Choroid plexus epithelial cell (primary cell): Measurements from ENCODE around the gene DNAJC18.

Source experiments
- DNase-seq: peaks from one replicate; pipeline ENCODE4 v3.0.0-alpha.2; 2010; ENCODE audit warnings: low read depth
- H3K4me3 ChIP-seq: 2 replicates; pipeline ENCODE4 v1.5.1; 2011; ENCODE audit warnings: low read depth, mild to moderate bottlenecking, control low read depth, low read length, moderate library complexity
- TF ChIP-seq, protein P1 (sequence below): conservative IDR thresholded peaks from 2 replicates; pipeline ENCODE4 v1.5.1; 2011; ENCODE audit warnings: low read depth, mild to moderate bottlenecking, control low read depth, inconsistent platforms, low read length, moderate library complexity

DNAJC18 gene

DNA sequence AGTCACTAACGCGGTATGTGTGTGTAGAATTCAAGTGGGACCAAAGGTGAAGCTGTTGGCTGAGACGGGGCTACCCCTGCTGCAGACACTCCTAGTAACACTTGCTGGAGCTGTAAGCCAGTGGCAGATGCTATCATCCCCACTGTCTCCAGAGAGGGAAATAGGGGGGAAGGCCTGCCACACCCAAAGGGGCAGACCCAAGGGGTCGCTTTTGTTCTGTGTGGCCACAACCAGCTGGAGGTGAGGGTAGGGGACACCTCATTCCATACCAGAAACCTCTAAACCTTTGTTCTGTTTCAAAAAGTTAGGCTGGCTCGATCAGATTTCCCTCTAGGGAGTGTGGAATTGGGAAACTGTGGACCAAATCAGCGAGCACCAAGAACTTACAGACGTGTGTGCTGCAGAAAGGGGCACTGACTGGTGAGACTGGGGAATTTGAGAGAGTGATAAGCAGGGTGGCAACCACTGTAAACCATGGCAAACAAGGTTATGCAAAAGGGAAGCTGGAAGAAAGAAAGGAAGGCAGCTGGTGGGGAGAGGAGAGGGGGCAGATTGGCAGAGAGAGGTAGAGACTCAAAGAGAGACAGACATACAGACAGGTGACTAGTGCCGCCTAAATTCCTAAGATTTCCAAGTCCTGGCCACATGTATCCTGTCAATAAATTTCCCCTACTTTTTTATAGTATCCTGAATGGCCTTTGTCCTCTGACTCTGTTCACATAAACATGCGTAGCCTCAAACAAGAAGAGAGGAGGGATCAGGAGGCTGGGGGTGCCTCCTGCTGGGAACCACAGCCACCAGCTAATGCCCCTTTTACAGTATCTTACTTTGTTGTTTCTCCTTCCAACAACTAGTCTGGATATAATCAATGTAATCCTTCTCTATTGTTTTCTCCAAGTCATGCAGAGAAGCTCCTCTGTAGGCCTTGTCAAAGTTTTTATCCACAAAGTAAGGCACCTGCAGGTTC is 19.8 kb downstream of the DNAJC18 start:
- TF ChIP-seq, protein P1, sequence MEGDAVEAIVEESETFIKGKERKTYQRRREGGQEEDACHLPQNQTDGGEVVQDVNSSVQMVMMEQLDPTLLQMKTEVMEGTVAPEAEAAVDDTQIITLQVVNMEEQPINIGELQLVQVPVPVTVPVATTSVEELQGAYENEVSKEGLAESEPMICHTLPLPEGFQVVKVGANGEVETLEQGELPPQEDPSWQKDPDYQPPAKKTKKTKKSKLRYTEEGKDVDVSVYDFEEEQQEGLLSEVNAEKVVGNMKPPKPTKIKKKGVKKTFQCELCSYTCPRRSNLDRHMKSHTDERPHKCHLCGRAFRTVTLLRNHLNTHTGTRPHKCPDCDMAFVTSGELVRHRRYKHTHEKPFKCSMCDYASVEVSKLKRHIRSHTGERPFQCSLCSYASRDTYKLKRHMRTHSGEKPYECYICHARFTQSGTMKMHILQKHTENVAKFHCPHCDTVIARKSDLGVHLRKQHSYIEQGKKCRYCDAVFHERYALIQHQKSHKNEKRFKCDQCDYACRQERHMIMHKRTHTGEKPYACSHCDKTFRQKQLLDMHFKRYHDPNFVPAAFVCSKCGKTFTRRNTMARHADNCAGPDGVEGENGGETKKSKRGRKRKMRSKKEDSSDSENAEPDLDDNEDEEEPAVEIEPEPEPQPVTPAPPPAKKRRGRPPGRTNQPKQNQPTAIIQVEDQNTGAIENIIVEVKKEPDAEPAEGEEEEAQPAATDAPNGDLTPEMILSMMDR = no peak
- H3K4me3 ChIP-seq = no peak overlapping the region
- no peak for DNase-seq

DNA sequence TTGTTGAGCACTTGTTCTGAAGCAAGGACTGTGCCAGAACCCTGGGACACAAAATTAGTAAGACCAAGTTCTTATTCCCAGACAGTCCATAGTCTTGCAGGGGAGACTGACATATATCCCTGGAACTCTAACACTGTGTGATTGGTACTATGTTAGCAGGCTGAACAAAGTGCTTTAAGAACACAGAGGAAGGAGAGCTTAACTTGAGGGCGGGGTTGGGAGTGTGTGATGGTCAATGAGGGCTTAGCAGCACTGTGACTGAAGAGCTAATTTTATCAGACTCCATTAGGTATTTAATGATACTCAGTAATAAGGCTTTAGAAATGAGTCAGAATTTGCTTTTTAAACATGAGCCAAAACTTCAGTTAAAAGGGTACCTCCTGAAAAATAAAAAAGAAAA is 20.5 kb downstream of the DNAJC18 start:
- H3K4me3 ChIP-seq = no peak overlapping the region
- no peak for DNase-seq
- TF ChIP-seq, protein P1 = no peak

DNA sequence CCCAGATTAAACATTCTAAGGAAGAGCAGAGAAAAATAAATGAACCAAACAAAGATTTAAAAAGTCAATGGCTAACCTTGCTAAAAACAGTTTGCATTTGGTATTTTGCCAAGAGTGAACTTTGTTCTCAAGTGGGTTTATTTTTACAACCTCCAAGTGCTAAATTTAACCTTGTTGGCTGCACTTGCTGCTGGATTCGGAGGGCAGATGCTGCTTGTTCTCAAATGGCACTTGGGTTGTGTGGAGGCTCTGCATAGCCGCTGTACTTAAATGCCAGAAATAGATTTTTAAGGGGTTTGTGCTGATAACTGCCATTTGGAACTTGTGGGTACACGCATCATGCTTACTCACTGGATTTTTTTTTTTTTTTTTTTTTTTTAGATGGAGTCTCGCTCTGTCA is 22.1 kb downstream of the DNAJC18 start:
- peak; percentile 80 for DNase-seq
- TF ChIP-seq, protein P1 = no peak
- no peak overlapping the region for H3K4me3 ChIP-seq

DNA sequence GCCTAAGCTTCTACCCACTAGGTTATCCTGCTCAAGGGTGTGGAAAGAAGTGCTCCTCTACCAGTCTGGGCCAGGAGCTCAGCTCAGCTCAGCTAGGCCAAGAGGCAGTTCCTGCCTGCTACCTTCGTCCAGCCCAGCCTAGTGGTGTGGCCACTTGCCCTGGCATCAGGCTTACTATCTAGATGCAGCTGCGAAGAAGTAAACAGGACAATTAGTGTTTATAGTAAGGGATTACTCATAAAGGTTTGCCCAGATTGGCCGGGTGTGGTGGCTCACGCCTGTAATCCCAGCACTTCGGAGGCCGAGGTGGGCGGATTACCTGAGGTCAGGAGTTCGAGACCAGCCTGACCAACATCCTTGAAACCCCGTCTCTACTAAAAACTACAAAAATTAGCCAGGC is 22.7 kb downstream of the DNAJC18 start:
- no peak for DNase-seq
- H3K4me3 ChIP-seq = no peak overlapping the region
- TF ChIP-seq, protein P1 = no peak

DNA sequence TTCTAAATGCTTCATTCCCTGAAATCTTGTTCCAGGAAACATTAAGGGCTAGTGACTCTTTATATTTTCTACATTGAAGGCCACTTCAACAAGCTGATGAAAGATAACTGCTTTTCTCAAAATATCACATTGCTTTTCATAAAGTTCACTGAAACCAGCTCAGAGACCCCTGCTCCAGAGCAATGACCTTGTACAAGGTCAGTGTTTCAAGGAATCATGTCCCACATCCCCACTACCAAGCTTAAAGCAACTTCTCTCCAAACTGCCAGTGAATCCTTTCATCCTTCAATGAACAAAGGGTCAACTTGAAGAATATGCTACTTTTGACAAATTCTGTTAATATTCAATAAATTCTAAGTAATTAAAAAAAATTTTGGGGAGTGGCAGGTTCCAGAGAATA is 23.5 kb downstream of the DNAJC18 start:
- TF ChIP-seq, protein P1 = no peak
- DNase-seq = no peak
- no peak overlapping the region for H3K4me3 ChIP-seq

DNA sequence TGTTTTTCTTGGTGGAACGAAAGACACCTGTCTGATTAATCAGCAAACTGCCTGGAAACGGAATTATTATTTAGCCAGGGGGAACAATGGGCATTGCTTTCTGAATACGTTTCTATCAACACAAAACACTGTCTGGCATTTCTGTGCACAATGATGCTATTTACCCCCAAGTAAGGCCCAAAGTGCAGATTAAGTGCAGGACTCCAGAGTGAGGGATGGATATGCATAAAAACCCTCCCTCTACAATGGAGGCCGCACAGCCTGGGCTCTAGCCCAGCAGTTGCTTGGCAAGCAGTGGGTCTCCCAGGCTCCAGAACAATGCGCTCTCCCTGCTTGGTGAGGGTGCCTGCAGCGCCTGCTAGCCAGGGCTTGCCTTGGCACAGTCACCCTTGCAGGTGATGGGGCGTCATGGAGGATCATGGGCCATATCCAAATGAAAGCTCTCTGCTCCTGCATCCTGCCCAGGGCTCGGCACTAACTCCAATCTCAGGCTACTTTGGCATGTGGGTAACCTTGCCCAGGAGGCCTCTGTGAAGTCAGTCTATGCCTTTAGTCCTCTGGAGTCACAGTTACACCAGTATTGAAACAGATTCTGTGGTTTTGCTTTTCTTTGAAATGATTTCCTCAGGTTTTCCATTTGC is 24.0 kb downstream of the DNAJC18 start:
- TF ChIP-seq, protein P1 = no peak
- DNase-seq = no peak
- H3K4me3 ChIP-seq = no peak overlapping the region
